GM21515 (cell line): ENCODE results near the gene TEF.

Experiments
- ATAC-seq: cut with Tn5 transposase; IDR thresholded peaks from one replicate; pipeline ENCODE4 v1.9.1; 2021; ENCODE audit not compliant: unreplicated experiment

The TEF gene, protein sequence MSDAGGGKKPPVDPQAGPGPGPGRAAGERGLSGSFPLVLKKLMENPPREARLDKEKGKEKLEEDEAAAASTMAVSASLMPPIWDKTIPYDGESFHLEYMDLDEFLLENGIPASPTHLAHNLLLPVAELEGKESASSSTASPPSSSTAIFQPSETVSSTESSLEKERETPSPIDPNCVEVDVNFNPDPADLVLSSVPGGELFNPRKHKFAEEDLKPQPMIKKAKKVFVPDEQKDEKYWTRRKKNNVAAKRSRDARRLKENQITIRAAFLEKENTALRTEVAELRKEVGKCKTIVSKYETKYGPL

GRCh38 chr22:41381329-41382097 lies at the start of gene TEF:
Gene TEF (plus strand): TSS chr22:41381942. CDS start chr22:41382045, 103 bp downstream.
- peak; percentile 87 for ATAC-seq

- ATAC-seq = no peak
These were observed 49.4 kb upstream of the TEF start for GRCh38 chr22:41332217-41332939.

GRCh38 chr22:41333806-41334205 lies 47.9 kb upstream of the TEF start:
- no peak for ATAC-seq

DNA sequence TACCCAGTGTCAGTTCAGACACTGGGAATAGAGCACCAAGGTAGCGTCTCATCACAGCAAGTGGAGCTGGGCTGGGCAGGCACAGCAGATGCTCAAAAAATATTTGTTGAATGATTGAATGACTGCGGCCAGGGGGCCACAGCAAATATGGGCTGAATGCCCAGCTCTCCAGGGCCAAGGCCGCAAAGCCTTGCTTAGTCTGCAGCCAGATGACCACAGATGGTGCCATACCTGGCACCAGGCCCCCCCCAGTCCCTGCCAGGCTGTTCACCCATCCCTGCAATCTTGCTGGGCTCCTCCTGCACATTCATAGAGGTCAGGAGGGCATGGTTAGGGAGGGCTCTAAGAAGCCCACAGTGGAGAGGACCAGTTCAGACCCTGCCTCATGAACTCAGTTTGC lies 47.5 kb upstream of the TEF start:
- ATAC-seq = no peak

DNA sequence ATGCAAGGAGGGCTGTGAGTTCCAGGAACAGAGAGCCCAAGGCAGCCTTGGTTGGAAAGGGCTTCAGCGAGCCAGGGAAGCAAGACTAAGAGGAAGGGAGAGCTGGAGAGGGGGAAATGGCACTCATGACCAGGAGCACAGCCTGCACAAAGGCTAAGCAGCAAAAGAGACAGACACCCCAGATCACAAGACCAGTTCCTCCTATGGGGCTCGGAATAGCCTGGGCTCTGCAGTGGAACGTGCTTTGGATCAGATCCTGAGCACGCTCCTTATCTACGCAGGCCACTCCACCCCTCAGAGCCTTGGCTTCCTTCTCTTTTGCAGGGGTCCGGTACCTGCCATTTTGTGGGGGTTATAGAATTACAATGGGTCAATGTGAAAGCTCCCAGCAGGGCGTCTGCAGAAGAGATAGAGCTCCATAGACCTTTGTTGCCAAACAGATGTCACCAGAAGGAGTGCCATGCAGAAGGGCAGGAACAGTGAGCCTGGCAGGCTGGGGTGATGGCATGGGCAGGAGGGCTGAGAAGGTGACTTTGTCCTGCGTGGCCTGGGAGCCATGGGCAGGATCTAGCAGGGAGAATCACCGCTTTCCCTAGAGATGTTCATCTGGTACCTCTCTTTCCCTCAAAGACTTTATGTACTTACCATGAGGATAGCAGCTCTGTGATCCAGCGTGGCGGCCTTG lies 46.6 kb upstream of the TEF start:
- ATAC-seq = no peak

- no peak for ATAC-seq
These were observed 43.0 kb upstream of the TEF start for GRCh38 chr22:41338614-41339212.

GRCh38 chr22:41339823-41340222 lies 41.9 kb upstream of the TEF start:
- no peak for ATAC-seq

GRCh38 chr22:41340357-41340756 lies 41.4 kb upstream of the TEF start:
- no peak for ATAC-seq

DNA sequence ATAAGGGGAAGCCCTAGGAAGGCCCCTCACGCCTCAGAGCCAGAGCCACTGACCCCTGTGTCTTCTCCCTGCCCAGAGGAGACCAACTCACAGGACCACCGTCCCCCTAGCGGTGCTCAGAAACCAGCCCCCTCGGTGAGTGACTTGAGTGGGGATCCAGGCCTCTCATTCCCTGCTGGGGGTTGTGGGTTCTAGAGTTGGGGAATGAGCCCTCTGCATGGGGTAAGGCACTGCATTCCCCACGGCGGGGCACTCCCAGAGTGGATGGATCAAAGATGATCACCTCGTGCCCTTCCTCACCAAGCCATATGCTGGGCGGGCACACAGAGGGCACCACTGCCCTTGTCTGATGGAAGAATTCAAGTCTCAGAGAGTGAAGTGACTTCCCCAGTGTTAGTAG lies 40.7 kb upstream of the TEF start:
- no peak for ATAC-seq

GRCh38 chr22:41341990-41342389 lies 39.8 kb upstream of the TEF start:
- no peak for ATAC-seq

DNA sequence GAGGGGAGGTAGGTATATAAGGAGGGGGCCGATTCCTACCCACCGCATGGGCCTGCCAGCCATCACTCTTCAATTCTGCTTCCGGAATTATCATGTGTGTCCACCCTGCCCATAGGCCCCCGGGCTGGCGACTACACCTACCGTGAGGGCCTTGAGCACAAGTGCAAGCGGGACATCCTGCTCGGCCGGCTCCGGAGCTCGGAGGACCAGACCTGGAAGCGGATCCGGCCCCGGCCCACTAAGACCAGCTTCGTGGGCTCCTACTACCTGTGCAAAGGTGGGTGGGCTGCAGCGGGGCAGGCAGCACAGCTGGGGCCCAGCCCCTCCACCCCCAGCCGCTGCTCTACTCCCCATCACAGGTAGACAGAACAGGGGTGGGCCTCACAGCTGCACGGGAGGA lies 38.4 kb upstream of the TEF start:
- ATAC-seq = no peak

DNA sequence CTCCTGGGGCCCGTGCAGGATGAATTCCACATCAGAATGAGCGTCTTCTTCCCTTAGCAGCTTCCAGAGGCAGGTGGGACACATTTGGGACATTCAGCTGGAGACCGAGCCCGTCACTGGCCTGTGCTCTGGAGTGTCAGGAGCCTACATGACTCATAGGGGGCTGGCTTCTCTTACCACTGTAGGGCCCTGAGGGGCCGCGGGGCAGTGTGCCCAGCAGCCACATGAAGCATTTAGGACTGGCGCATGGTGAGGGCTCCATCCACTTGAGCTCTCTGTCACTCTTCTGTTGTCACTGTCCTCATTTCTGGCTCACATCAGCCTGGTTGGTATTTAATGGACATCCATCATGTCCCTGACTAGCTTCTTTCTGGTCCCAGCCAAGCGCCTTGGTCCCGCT lies 38.0 kb upstream of the TEF start:
- ATAC-seq = no peak

GRCh38 chr22:41344189-41344788 lies 37.5 kb upstream of the TEF start:
- ATAC-seq = no peak

DNA sequence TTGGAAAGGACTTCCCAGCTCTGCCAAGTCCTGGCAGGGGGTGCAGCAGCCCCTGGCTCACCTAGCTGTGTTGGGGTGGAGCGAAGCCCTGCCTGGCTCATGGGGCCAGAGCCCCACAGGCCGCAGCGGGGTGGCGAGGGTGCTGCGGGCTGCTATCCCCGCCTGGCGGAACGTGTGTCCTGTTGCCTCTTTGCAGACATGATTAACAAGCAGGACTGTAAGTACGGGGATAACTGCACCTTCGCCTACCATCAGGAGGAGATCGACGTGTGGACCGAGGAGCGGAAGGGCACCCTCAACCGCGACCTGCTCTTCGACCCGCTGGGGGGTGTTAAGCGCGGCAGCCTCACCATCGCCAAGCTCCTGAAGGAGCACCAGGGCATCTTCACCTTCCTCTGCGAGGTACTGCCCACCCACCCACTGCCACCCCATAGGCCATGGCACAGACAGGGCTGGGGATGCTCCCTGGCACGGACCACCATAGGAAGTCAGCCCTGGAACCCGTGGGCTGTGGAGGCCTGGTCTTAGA lies 35.9 kb upstream of the TEF start:
- no peak for ATAC-seq

DNA sequence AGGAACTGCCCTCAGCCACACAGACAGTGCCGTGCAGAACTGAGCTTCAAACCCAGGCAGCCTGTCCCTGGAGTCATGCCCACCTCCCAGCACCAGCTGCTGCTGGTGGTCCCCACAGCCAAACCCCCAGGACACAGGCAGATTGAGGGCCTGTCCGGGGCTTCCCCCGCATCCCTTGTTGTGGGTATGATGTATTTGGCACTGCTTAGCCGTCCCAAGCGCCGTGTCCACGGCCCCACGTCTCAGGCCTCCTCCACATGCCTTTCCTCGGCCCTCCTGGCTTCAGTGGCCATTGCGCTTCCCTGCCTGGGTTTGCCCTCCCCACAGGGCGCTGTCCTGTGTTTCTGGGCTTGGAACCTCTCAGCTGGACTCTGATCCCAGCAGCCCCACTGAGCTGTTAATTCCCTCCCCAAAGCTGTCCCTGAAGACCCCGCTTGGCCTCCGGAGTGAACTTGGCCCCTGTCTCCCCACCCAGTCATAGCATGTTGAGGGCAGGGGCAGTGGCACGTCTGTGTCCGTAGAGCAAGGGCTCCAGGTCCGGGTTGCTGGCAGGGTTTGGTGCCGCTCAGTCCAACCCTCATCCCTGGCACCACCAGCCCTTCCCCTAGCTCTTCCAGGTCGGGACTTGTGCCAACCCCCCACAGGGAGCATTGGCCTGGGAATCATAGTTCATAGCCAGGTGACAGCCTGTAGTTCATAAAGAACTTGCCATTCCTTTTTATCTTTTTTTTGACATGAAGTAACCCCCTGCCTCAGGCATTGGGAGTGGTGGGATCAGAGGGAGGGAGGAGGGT lies 34.5 kb upstream of the TEF start:
- no peak for ATAC-seq

DNA sequence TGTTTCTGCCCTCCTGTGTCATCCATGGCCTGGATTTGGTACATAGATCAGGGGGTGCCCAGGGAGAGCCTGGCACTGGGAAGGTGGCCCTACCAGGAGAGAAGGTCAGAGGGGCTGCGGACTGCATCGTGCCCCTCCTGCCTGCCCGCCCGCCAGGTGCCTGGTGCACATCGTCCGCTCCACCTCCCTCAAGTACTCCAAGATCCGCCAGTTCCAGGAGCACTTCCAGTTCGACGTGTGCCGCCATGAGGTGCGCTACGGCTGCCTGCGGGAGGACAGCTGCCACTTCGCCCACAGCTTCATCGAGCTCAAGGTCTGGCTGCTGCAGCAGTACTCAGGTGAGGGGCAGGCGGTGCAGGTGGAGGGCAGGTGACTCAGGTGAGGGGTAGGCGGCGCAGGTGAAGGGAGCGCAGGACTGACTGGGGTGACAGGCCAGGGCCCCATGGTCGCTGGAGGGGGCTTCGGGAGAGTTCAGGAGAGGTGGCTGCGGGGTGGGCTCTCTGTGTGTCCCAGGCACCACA lies 32.7 kb upstream of the TEF start:
- no peak for ATAC-seq

- ATAC-seq = no peak
These were observed 31.7 kb upstream of the TEF start for GRCh38 chr22:41350087-41350486.

DNA sequence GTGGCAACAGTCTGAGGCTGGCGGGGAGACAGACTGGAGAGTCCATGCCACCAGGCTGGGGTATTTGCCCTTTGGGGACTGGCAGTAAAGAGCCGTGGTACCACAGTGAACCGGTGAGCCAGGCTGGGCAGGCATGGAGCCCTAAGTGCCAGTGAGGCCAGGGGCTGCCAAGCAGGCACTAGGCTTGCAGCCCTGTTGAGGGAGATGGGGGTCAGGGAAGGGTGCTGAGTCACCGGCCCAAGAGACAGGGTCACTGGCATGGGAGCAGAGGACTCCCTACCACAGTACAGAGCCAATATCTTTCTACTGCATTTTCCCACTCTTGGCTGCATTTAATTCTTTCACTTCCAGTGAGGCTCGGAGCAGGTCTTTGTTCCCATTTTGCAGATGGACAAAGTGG lies 30.7 kb upstream of the TEF start:
- ATAC-seq = no peak

- ATAC-seq = no peak
These were observed 29.7 kb upstream of the TEF start for GRCh38 chr22:41352058-41352457.
